ENCODE results near the gene DEPDC7. TPM values are rescaled to one million over a fixed set of nuclear protein-coding genes. Genes with fewer than 3 reads are reported as not detected.
"Not testable (repeated sequence)": the region's sequence is repeated elsewhere in the genome, so short reads cannot be mapped to it uniquely, and the experiment has no call there.

The DEPDC7 gene
- total RNA-seq (10 to 100 TPM in 1 of 2 donors, 1 to 10 TPM in 1; 5.3 to 12.7 TPM), polyA plus RNA-seq (ENCODE audit: insufficient read length in 2 of 2) (1 to 10 TPM; 3.1 to 5.6 TPM)
- long read RNA-seq, donor 1, partial matches to known transcripts = 0 of 3 reads
- long read RNA-seq, donor 1, other reads (novel, unspliced or antisense) = 0 of 3 reads
- long read RNA-seq, donor 2 = 0 reads
- long read RNA-seq, donor 3 = 0 reads
- long read RNA-seq, donor 4, partial matches to known transcripts = 0 of 5 reads
- long read RNA-seq, donor 4, other reads (novel, unspliced or antisense) = 0 of 5 reads

DNA sequence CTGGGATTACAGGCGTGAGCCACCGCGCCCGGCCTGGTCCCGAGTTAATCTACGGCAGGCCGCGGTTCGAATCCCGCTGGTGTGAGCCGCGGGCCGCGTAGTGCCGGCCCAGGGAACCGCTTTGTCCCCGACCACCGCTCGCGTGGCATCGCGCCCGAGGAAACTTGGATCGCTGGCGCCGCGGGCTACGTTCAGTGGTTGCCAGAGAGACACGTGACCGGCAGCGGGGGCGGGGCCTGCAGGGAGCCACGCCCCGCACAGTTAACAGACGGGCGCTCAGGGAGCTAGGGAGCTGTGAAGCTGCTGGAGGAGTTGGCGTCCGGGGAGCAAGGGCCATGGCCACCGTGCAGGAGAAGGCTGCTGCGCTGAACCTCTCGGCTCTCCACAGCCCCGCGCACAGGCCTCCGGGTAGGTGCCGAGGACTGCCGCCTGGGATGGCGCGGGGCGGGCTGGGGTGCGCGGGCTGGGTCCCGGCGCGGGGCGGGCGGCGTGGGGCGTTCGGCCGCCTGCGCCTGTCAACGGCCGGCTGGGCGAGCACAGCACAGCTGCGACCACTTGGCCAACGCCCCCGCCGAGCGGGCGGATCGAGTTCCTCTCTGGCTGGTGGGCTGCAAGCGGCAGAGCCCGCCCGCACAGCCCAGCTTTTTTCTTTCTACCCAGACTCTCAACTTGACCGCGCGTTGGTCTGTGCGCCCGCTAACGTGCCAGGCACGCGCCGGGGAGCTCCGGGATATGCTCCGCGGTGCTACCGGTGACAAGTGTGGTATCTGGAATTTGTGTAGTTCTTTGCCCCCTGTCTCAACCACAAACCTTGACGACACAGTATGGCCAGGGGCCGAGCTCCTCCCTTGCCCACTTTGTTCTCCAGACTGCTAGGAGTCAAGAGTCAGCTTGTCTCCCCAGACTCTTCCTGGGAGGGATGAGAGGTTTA lies at the start of gene DEPDC7:
Gene DEPDC7, plus strand, starts transcription at position 258 of the 931 bp plus-strand sequence. Its CDS starts 78 bp downstream, at position 336.
- H3K36me3 ChIP-seq (ENCODE audit: control insufficient read depth, insufficient read depth, low read length) = no peaks in the 10 kb centered on the region
- H3K27me3 ChIP-seq (ENCODE audit: control insufficient read depth, insufficient read depth, low read length) = no peaks in the 10 kb centered on the region
- peaks cover 8% of the 10 kb centered on the region for H3K4me1 ChIP-seq (ENCODE audit: control insufficient read depth, insufficient read depth, low read length)
- H3K27ac ChIP-seq (ENCODE audit: low read depth, low read length) = peak within 1 kb of the TSS; percentile 73
- H3K4me3 ChIP-seq (ENCODE audit: low read depth, low read length) = peak within 1 kb of the TSS; percentile 68
- no peaks in the 10 kb centered on the region for H3K9me3 ChIP-seq (ENCODE audit: control insufficient read depth, insufficient read depth, low read length)
- DNase-seq (ENCODE audit: low read depth in 4 of 6, low spot score in 6 of 6) = peak; percentile 76 to 97 (median 81)
- whole genome bisulfite sequencing (ENCODE audit: insufficient coverage) = 2% methylated on average over 78 of the region's 89 CpGs

DNA sequence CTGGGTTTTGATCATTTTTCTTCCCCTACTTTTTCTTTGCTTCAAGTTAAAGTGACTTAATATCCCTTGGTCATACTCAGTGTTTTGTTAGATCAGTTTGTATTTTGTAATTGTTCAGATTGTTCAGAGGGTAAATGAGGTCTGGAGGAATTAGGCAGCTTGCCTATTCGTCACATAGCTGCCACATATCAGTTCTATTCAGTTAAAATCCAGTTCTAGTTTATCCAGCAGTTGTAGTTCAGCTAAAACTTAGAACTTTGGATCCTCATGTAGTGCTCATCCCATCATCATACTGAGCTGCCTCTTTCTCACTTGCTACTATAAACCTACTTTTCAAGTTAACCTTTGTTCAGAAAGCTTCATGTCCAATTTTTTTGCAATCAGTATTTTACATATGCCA lies 47.1 kb upstream of the DEPDC7 start:
- no peak overlapping the region for H3K4me3 ChIP-seq (ENCODE audit: low read depth, low read length)
- H3K36me3 ChIP-seq (ENCODE audit: control insufficient read depth, insufficient read depth, low read length) = peaks cover 12% of the 10 kb centered on the region
- H3K27me3 ChIP-seq (ENCODE audit: control insufficient read depth, insufficient read depth, low read length) = no peaks in the 10 kb centered on the region
- H3K27ac ChIP-seq (ENCODE audit: low read depth, low read length) = no peak overlapping the region
- 100% methylated on average over 1 of the region's 1 CpG for WGBS (ENCODE audit: insufficient coverage)
- H3K9me3 ChIP-seq (ENCODE audit: control insufficient read depth, insufficient read depth, low read length) = no peaks in the 10 kb centered on the region
- DNase-seq (ENCODE audit: low read depth in 4 of 6, low spot score in 6 of 6) = no peak
- no peaks in the 10 kb centered on the region for H3K4me1 ChIP-seq (ENCODE audit: control insufficient read depth, insufficient read depth, low read length)

DNA sequence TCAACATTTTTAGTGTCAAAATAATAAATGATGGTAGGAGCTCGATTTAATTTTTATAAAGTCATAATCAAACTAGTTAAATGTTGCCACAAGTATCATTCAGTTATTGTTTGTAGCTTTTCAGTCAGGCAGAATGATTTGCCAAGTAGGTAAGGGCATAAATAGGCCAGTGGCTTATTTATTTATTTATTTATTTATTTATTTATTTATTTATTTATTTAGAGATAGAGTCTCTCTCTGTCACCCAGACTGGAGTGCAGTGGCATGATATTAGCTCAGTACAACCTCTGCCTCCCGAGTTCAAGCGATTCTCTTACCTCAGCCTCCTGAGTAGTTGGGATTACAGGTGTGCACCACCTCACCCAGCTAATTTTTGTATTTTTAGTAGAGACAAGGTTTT lies 43.4 kb upstream of the DEPDC7 start:
- not testable (repeated sequence) for H3K27me3 ChIP-seq (ENCODE audit: control insufficient read depth, insufficient read depth, low read length); H3K9me3 ChIP-seq (ENCODE audit: control insufficient read depth, insufficient read depth, low read length); H3K27ac ChIP-seq (ENCODE audit: low read depth, low read length); H3K36me3 ChIP-seq (ENCODE audit: control insufficient read depth, insufficient read depth, low read length); DNase-seq (ENCODE audit: low read depth in 4 of 6, low spot score in 6 of 6); H3K4me1 ChIP-seq (ENCODE audit: control insufficient read depth, insufficient read depth, low read length); H3K4me3 ChIP-seq (ENCODE audit: low read depth, low read length)
- 100% methylated on average over 2 of the region's 3 CpGs for WGBS (ENCODE audit: insufficient coverage)

DNA sequence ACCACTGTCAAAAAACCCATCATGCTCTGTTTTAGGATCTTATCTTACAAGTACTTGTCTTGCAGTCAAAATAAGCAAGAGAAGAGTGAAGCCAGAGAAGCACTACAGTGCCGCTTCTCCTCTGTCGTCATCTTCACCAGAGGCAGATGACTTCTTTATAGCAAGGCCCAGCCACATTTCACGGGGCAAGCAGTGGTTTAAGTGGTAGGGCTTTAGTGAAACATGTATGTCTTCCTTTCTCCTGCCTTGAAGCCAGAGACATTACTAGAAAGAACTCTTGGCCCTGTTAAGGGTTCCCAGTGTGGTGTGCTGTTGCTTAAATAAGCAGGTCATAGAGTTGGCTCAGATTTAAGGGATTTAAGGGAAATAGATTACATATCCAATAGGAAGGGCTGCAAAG lies 42.9 kb upstream of the DEPDC7 start:
- Histone ChIP-seq H3K36me3 (ENCODE audit: control insufficient read depth, insufficient read depth, low read length) (peaks cover 6% of the 10 kb centered on the region), H3K27me3 (ENCODE audit: control insufficient read depth, insufficient read depth, low read length) (no peaks in the 10 kb centered on the region), H3K4me1 (ENCODE audit: control insufficient read depth, insufficient read depth, low read length) (no peaks in the 10 kb centered on the region), H3K4me3 (ENCODE audit: low read depth, low read length) (no peak overlapping the region), H3K9me3 (ENCODE audit: control insufficient read depth, insufficient read depth, low read length) (no peaks in the 10 kb centered on the region), H3K27ac (ENCODE audit: low read depth, low read length) (no peak overlapping the region)
- WGBS (ENCODE audit: insufficient coverage) = 100% methylated on average over 1 of the region's 3 CpGs
- no peak for DNase-seq (ENCODE audit: low read depth in 4 of 6, low spot score in 6 of 6)

DNA sequence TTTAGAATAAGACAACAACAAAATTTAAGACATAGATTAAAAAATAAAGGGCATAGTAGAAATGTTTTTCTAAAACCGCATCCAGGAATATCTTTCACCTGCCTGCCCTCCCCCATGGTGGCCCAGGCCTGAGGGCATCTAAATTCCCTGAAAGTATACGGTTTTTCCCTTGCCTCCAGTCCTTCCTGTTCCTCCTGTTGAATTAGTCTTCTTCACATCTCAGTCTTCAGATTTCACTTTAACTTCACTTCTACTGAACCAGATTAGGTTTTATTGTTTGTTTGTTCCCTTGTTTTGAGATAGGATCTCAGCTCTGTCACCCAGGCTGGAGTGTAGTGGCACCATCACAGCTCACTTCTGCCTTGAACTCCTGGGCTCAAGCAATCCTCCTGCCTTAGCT lies 33.1 kb upstream of the DEPDC7 start:
- no peak for DNase-seq (ENCODE audit: low read depth in 4 of 6, low spot score in 6 of 6)
- 86% methylated on average over 1 of the region's 2 CpGs for WGBS (ENCODE audit: insufficient coverage)
- H3K4me3 ChIP-seq (ENCODE audit: low read depth, low read length) = no peak overlapping the region
- no peaks in the 10 kb centered on the region for H3K4me1 ChIP-seq (ENCODE audit: control insufficient read depth, insufficient read depth, low read length)
- H3K27ac ChIP-seq (ENCODE audit: low read depth, low read length) = no peak overlapping the region
- H3K36me3 ChIP-seq (ENCODE audit: control insufficient read depth, insufficient read depth, low read length) = no peaks in the 10 kb centered on the region
- H3K9me3 ChIP-seq (ENCODE audit: control insufficient read depth, insufficient read depth, low read length) = no peaks in the 10 kb centered on the region
- no peaks in the 10 kb centered on the region for H3K27me3 ChIP-seq (ENCODE audit: control insufficient read depth, insufficient read depth, low read length)

DNA sequence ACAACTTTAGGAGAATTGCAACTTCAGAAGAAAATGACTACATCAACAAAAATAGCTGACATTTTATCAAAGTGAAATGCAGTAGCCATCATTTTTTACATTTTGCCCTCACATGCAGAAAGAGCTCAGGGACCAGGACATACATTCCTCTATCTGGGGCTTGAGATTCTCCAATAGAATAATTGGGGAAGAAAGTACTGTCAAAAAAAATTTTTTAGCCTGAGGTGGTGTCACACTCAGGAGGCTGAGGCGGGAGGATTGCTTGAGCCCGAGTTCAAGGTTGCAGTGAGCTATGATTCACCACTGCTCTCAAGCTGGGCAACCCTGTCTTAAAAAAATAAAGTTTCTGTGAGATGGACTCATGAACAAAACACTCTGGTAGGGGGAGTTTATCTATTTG lies 32.2 kb upstream of the DEPDC7 start:
- Histone ChIP-seq H3K4me1 (ENCODE audit: control insufficient read depth, insufficient read depth, low read length) (no peaks in the 10 kb centered on the region), H3K4me3 (ENCODE audit: low read depth, low read length) (no peak overlapping the region), H3K27me3 (ENCODE audit: control insufficient read depth, insufficient read depth, low read length) (no peaks in the 10 kb centered on the region), H3K9me3 (ENCODE audit: control insufficient read depth, insufficient read depth, low read length) (no peaks in the 10 kb centered on the region), H3K27ac (ENCODE audit: low read depth, low read length) (no peak overlapping the region), H3K36me3 (ENCODE audit: control insufficient read depth, insufficient read depth, low read length) (no peaks in the 10 kb centered on the region)
- 89% methylated on average over 2 of the region's 2 CpGs for WGBS (ENCODE audit: insufficient coverage)
- no peak for DNase-seq (ENCODE audit: low read depth in 4 of 6, low spot score in 6 of 6)

DNA sequence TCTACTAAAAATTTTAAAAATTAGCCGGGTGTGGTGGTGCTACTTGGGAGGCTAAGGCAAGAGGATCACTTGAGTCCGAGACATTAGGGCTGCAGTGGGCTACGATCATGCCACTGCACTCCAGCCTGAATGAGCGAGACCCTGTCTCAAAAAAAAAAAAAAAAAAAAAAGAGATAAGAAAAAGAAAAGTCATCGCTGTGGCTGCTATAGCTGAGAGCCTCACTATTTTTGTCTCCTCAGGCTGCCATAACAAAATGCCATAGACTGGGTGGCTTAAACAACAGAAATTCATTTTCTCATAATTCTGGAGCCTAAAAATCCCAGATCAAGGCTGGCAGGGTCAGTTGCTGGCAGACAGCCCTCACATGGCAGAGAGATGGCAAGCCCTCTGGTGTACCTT lies 30.1 kb upstream of the DEPDC7 start:
- Histone ChIP-seq H3K4me3 (ENCODE audit: low read depth, low read length) (no peak overlapping the region), H3K9me3 (ENCODE audit: control insufficient read depth, insufficient read depth, low read length) (no peaks in the 10 kb centered on the region), H3K4me1 (ENCODE audit: control insufficient read depth, insufficient read depth, low read length) (no peaks in the 10 kb centered on the region), H3K27me3 (ENCODE audit: control insufficient read depth, insufficient read depth, low read length) (no peaks in the 10 kb centered on the region), H3K36me3 (ENCODE audit: control insufficient read depth, insufficient read depth, low read length) (no peaks in the 10 kb centered on the region), H3K27ac (ENCODE audit: low read depth, low read length) (no peak overlapping the region)
- 100% methylated on average over 1 of the region's 5 CpGs for WGBS (ENCODE audit: insufficient coverage)
- no peak for DNase-seq (ENCODE audit: low read depth in 4 of 6, low spot score in 6 of 6)

DNA sequence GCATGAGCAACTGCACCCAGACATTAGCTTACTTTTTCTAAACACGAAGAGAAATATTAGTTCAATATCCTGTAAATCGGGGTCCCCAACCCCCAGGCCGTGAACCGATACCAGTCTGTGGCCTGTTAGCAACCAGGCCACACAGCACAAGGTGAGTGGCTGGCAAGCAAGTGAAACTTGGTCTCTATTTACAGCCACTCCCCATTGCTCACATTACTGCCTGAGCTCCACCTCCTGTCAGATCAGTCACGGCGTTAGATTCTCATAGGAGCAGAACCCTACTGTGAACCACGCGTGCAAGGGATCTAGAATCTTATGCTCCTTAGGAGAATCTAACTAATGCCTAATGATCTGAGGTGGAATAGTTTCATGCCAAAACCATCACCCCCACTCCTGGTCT lies 27.8 kb upstream of the DEPDC7 start:
- no peaks in the 10 kb centered on the region for H3K36me3 ChIP-seq (ENCODE audit: control insufficient read depth, insufficient read depth, low read length)
- no peaks in the 10 kb centered on the region for H3K4me1 ChIP-seq (ENCODE audit: control insufficient read depth, insufficient read depth, low read length)
- DNase-seq (ENCODE audit: low read depth in 4 of 6, low spot score in 6 of 6) = no peak
- 100% methylated on average over 4 of the region's 8 CpGs for WGBS (ENCODE audit: insufficient coverage)
- no peak overlapping the region for H3K4me3 ChIP-seq (ENCODE audit: low read depth, low read length)
- no peaks in the 10 kb centered on the region for H3K27me3 ChIP-seq (ENCODE audit: control insufficient read depth, insufficient read depth, low read length)
- H3K9me3 ChIP-seq (ENCODE audit: control insufficient read depth, insufficient read depth, low read length) = no peaks in the 10 kb centered on the region
- no peak overlapping the region for H3K27ac ChIP-seq (ENCODE audit: low read depth, low read length)

DNA sequence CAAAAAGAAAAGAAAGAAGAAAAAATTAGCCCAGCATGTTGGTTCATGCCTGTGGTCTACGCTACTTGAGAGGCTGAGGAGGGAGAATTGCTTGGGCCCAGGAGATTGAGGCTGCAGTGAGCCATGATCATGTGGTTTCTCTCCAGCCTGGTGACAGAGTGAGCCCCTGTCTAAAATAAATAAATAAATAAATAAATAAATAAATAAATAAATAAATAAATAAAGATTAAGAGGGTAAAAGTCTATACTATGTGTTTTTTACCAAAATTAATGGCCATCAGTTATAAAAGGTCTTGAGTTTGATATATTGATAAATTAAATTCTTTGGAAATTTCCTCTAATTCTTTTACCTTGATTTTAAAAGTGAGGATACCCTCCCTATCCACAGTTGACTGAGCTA lies 25.2 kb upstream of the DEPDC7 start:
- DNase-seq (ENCODE audit: low read depth in 4 of 6, low spot score in 6 of 6) = no peak
- Histone ChIP-seq H3K4me3 (ENCODE audit: low read depth, low read length) (no peak overlapping the region), H3K36me3 (ENCODE audit: control insufficient read depth, insufficient read depth, low read length) (no peaks in the 10 kb centered on the region), H3K27ac (ENCODE audit: low read depth, low read length) (no peak overlapping the region), H3K27me3 (ENCODE audit: control insufficient read depth, insufficient read depth, low read length) (no peaks in the 10 kb centered on the region), H3K9me3 (ENCODE audit: control insufficient read depth, insufficient read depth, low read length) (no peaks in the 10 kb centered on the region), H3K4me1 (ENCODE audit: control insufficient read depth, insufficient read depth, low read length) (no peaks in the 10 kb centered on the region)
- WGBS (ENCODE audit: insufficient coverage) = no CpG with 5 or more reads among the region's 1 CpG

DNA sequence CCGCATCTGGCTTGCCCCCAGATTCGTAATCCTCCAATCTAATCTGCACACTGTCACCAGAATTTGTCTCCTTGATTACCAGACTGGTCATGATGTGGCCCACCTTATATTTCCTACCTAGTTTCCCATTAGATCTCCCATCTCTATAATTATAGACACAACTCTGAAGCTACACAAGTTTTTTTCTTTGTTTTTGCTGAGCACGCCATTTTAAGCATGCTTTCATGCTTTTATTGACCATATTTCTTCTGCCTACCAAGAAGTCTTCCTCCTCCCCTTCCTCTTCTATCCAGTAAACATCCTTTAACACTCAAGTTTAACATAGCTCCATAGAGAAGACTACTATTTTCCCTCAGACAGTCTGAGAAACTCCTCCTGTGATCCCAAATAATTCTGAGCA lies 24.3 kb upstream of the DEPDC7 start:
- no peak for DNase-seq (ENCODE audit: low read depth in 4 of 6, low spot score in 6 of 6)
- H3K27me3 ChIP-seq (ENCODE audit: control insufficient read depth, insufficient read depth, low read length) = no peaks in the 10 kb centered on the region
- H3K4me3 ChIP-seq (ENCODE audit: low read depth, low read length) = no peak overlapping the region
- no peaks in the 10 kb centered on the region for H3K4me1 ChIP-seq (ENCODE audit: control insufficient read depth, insufficient read depth, low read length)
- 98% methylated on average over 3 of the region's 3 CpGs for WGBS (ENCODE audit: insufficient coverage)
- no peaks in the 10 kb centered on the region for H3K36me3 ChIP-seq (ENCODE audit: control insufficient read depth, insufficient read depth, low read length)
- no peaks in the 10 kb centered on the region for H3K9me3 ChIP-seq (ENCODE audit: control insufficient read depth, insufficient read depth, low read length)
- no peak overlapping the region for H3K27ac ChIP-seq (ENCODE audit: low read depth, low read length)
